ENCODE measurements around the gene PHACTR2.

Gene PHACTR2

DNA sequence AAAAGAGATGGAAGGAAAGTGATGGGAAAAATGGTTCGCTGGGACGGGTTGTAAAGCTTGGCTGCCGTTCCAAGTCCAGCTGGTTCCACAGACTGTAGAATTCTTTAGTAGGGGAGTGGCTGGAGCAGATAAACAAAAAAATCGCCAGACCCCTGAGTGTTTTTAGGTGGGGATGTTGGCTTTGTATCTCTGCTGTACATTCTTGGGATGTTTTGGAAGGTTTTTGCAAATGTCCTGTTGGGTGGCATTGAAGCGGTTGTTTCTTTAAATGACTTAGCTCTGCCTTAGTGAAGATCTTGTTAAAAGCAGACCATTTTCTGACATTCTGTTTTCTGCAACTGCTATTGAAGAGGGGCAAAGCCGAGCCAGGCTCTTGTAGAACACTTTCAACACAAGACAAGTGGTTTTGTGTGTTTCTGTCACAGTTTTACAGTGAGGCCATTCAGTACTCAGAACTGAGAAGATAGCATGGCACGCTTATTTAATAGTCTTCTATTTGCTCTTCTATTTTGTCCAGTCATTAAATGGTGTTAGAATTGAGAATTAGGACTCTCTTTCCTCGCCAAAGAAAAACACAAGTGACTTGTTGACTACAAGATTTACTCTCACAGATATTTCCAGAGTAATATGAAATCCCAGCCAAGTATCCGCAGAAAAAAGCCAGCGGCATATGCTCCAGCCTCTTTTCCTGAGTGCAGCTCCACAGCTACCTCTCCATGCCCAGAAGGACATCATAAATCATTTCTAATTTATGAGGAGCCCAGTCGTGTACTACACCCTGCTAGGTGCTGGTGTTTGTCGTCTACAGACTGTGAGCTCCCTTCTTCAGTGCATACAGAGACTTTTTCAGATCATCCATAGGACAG is 65.8 kb downstream of the PHACTR2 start:
- DNase-seq: no peak

DNA sequence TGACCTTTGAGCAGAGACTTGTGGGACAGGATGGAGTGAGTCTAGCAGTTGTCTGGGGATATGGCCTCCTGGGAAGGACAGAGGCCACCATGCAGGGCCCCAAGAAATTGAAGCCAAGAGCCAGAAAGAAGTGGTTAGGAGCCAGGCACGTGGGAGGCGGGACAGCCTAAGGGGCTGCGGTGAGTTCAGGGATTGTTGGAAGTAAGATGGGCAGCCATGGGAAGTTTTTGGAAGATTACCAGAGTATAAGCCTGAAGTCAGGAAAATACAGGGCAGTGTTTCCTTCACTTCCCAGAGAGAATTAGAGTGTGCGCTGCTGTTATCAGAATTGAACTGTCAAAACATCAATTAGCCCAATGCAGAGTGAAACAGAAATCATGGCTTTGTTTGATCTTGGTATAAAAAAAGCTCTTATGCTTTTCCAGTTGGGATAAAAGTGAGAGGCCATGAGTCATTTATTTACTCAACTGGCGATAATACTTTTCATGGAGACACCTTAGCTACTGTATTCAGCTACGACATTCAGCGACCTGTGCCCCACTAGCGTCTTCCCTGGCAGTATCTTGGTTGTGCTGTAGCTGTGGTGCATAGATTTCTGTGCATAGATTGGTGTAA is 66.9 kb downstream of the PHACTR2 start:
- no peak for DNase-seq

DNA sequence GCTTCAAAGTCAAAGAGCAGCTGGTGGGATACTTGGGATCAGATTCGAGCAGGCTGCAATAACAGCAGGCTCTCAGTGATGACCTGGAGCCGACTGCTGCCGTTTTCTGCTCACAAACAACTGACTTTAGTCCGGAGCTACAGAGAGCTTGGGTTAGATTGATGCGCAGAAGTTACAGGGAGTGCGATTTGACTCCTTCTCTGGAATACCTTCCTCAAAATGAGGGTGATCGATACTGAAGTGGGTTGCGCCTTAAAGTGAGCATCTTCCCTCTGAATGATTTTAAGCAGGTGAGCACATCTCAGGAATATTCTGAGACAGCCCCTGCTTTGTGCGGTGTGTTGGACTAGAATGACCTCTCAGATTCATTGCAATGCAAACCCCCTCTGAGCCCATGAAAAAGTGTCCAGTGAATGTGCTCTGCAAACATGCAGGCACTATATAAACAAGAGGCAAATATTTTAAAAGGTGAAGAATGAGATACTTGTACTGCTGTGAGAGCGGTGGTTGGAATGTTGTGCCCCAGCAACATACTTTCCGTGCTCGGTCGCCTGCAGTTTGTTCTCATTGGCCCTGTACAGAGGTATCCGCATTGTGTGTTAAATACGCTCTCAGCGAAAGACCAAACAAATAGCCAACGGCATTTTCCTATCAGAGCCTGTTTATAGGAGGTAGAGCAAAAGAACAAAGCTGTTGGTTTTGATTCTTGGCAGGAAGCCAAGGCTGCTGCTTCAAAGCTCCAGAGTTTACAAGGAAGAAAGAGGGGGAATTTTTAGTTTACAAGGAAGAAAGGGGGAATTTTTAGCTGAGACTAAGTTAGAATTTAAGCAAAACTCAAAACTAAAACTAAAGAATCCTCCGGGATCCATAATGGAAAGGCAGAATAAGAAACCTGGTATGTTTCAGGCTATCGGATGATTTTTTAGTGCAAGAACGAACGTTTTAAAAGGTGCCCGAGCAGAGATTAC is 67.7 kb downstream of the PHACTR2 start:
- DNase-seq: no peak

GRCh38 chr6:143746202-143747119 is 68.7 kb downstream of the PHACTR2 start:
- no peak for DNase-seq

DNA sequence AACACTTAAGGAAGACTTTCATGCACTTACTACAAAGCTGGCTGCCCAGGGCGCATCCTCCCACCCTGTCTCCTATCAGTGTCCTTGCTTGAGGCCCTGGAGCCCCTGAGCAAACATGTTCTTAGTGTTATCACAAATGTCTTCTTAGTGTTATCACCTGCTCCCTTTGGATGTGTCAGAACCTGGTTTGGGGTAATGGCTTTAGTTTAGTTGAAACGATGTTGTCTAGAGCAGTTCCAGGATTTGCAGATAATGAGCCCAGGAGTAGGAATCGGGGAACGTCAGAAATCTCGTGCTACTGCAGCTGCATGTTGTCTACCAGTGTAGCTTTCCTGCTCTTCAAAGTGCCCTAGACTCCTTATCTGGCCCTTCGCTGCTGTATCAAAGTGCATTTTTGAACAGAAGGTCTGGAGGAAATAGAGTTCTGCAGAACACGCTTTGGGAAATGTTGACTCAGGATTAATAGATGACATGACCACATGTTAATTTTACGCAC is 69.6 kb downstream of the PHACTR2 start:
- no peak for DNase-seq

GRCh38 chr6:143749891-143750290 is 72.1 kb downstream of the PHACTR2 start:
- DNase-seq: no peak

- DNase-seq: no peak
Measured at GRCh38 chr6:143750877-143751276, 73.1 kb downstream of the PHACTR2 start.

DNA sequence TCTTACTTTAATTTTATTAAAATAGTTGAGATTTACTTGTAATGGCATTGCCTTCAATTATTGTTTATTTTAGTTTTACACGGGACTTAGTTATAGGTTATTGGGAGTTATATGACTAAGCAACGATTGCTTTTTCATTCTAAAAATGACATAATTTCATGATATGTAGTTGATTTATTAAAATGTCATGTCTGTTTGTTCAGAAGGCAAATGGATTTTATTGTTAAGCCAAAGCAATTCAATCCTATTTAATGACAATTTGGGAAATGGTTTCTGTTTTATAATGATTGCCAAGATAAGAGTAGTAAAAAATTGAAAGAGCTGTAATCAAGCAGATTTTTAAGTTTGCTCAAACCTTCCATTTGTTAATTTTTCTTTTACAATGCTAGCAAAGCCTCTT is 74.7 kb downstream of the PHACTR2 start:
- no peak for DNase-seq

DNA sequence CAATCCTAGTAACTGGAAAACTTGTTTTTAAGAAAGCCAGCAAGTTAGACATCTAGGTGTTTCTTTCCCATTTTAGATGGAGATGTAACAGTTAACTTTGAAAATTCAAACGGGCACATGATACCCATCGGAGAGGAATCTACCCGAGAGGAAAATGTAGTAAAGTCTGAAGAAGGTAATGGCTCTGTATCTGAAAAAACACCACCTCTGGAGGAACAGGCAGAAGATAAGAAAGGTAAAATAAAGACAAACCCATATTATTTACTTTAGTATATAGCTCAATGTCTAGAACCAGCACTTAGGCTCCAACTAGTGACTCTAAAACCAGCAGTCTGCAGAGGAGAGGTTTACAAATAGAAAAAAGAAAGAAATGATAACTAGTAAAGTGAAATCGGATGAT is 75.9 kb downstream of the PHACTR2 start:
- DNase-seq: no peak

GRCh38 chr6:143754204-143754603 is 76.4 kb downstream of the PHACTR2 start:
- DNase-seq: no peak

DNA sequence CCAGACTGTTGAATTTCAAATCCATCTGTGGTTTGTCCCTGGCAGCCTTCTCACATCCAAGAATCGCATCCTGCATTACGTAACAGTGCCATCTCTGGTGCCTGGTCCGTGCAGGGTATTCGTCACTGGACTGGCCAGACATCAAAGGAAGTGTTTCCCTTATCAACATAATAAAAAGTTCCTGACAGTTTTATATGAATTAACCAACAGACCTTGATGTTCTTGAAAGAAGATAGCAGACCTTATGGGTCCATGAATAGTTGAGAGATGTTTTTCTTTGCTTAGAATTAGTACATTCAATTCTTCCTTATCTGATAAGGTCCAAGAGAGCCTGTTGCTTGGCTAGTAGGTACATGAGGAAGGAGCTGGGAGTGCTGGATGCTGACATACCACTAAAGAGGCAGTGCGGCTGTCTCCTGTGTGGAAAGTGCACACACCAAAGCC is 77.6 kb downstream of the PHACTR2 start:
- DNase-seq: no peak

DNA sequence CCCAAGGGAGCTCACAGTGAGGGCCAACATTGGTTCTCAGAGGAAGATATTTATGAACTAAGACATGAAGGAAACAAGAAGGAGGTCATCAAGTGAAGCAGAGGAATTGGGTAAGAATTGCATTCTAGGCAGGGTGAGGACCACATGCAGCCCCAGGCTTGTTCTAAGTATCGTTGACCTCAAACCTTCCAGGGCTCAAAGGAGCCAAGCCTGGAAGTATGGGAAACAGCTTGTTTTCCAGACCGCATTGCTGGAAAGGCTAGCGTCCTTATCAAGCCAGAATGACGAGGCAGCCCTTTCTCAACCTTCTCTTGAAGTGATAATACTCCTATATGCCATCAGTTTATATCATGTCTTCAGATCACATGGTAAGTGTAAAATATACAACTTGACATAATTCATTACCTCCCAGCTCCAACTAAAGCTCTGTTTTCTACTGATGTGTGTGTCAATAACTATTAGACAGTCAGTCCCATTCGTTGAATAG is 79.6 kb downstream of the PHACTR2 start:
- DNase-seq: no peak

DNA sequence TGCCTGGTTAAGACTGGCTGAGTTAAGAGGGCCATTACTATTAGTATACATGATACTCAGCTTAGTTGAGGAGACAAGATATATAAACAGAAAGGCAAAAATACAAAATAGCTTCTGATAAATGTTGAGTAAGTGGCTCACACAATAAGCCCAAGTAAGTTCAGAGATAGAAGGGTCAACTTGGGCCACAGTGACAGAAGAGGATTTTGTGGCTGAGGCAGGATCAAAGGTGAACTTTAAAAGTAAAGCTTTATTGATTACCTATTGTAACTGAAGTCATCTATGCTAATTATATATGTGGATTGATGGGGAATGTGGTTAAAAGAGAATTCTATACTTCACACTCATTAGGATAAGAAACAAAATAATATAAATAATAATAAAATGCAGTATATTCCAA is 80.8 kb downstream of the PHACTR2 start:
- no peak for DNase-seq

DNA sequence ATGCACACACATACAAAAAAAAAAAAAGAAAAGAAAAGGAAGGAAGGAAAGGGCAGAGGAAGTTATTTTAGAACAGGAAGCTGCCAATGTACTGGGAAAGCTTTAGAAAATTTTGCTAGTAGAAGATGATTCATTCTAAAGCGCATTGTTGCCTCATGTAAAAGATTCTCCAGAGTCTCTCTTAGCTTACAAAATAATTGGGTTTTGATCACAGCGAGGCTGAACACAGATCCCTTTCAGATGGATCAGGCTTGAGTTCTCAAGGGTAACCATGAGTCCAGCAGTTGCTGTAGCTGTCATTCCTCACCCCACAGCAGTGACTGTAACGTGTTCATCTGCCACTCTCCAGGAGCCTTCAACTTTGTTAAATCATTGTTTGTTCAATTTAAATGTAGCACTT is 81.9 kb downstream of the PHACTR2 start:
- no peak for DNase-seq

- no peak for DNase-seq
Measured at GRCh38 chr6:143761074-143761473, 83.3 kb downstream of the PHACTR2 start.

GRCh38 chr6:143762126-143762525 is 84.4 kb downstream of the PHACTR2 start:
- no peak for DNase-seq

GRCh38 chr6:143765422-143766184 is 87.8 kb downstream of the PHACTR2 start:
- DNase-seq: no peak

- no peak for DNase-seq
Measured at GRCh38 chr6:143766185-143766553, 88.4 kb downstream of the PHACTR2 start.

DNA sequence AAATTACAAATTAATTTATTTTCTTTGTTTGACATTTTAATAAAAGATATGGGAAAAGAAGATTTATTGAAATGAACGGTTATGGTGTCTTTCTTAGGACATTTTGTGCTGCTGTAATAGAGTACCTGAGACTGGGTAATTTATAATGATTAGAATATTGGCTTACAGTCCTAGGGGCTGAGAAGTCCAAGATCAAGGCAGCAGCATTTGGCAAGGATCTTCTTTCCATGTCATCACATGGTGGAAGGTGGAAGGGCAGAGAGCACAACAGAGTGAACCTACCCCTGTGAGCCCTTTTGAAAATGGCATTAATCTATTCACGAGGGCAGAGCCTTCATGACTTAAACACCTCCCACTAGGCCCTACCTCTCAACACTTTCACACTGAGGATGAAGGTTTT is 89.7 kb downstream of the PHACTR2 start:
- DNase-seq: no peak

- no peak for DNase-seq
Measured at GRCh38 chr6:143772116-143773086, 94.6 kb downstream of the PHACTR2 start.

Data from activated effector memory CD4-positive, alpha-beta T cell treated with anti-CD3 and anti-CD28 coated beads, Interleukin-2, amount 50 U/mL, for 16 hours (primary cell).